Epidermal melanocyte (primary cell): ENCODE measurements around the gene TDP2.
"Not testable (repeated sequence)": the region's sequence is repeated elsewhere in the genome, so short reads cannot be mapped to it uniquely, and the experiment has no call there.

Source experiments
- DNase-seq: peaks from one replicate; pipeline ENCODE4 v3.0.0; 2011; ENCODE audit warnings: low spot score; ENCODE audit not compliant: insufficient read length

Gene TDP2

DNA sequence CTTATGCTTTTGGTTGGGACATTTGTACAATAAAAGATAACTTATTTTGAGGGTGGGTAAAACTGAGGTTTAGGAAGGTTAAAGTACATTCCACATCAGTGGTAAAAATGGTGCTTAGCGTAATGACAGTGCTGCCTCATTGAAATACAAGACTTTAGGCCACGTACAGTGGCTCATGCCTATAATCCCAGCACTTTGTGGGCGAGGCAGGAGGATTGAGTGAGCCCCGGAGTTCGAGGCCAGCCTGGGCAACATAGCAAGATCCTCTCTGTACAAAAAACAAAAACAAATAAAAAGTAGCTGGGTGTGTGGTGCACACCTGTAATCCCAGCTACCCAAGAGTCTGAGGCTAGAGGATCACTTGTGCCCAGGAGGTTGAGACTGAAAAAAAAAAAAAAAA lies 18.4 kb downstream of the TDP2 start:
- DNase-seq, result no peak

GRCh38 chr6:24646771-24647170 lies 19.9 kb downstream of the TDP2 start:
- DNase-seq, result no peak

DNA sequence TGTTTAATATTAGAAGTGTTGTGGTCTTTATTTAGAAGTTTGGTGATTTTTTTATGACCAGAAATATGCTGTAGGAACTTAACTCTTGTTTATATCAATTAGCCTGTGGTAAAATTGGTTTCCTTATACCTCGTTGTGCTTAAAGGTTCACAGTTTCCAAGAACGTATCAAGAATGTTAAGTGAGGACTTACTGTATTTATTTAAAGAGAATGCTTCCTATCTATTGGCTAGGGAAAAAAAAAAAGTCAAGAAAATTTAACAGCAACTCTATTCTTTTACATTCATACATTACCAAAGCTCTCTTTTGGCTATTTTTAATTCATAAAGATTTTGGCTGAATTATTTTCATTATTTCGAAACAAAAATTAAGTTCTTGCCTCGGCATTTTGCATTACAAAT lies 22.3 kb downstream of the TDP2 start:
- no peak for DNase-seq

GRCh38 chr6:24643920-24644319 lies 22.8 kb downstream of the TDP2 start:
- DNase-seq, result no peak

DNA sequence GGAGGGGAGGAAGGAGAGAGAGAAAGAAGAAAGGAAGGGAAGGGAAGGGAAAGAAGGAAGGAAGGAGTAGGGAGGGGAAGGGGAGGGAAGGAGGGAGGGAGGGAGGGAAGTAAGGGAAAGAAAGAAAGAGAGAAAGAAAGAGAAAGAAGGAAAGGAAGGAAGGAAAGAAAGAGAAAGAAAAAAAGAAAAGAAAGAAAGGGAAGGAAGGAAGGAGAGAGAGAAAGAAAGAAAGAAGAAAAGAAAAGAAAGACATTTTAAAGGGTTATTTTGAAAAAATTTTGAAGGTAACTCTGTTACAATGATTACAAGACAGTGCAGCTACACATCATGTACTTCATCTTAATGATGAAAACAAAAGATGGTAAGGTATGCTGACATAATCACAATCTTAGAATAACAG lies 24.6 kb downstream of the TDP2 start:
- no peak for DNase-seq

- DNase-seq, result not testable (repeated sequence)
These were observed 26.1 kb downstream of the TDP2 start for GRCh38 chr6:24640631-24641030.

GRCh38 chr6:24640166-24640565 lies 26.5 kb downstream of the TDP2 start:
- no peak for DNase-seq

DNA sequence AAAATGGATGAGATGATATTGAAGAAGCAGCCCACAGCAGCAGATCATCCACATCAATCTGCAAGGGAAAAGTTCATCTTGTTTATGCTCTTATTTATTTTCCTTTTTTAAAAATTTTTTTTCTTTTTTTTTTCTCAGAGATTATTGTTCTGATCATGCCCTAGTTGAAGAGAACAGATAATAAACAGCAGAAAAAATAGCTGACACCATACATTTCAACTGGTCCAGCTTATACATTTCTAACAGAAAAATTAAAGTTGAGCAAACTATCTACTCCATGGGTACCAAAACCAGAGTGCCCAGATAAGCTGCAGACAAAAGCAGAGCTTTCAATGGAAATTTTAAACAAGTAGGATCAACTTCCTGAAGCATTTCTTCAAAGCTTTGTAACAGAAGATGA lies 30.0 kb downstream of the TDP2 start:
- no peak for DNase-seq

GRCh38 chr6:24632573-24632972 lies 34.1 kb downstream of the TDP2 start:
- no peak for DNase-seq

- no peak for DNase-seq
These were observed 35.0 kb downstream of the TDP2 start for GRCh38 chr6:24631671-24632070.

- no peak for DNase-seq
These were observed 35.7 kb downstream of the TDP2 start for GRCh38 chr6:24630856-24631505.

GRCh38 chr6:24621626-24622289 lies 44.9 kb downstream of the TDP2 start:
- DNase-seq, result no peak

DNA sequence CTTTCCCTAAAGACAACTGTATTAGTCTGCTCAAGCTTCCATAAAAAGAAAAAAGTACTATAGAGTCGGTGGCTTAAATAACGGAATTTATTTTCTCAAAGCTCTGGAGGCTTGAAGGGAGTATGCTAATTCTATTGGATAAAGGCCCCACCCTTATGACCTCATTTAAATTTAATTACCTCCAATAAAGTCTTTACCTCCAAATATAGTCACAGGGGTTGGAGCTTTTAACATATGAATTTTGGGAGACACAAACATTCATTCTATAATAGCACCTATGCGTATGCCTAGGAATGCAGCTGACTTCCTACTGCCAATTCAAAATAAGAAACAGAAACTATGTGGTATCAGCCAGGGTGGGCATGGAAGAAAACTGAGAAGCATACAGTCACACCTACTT lies 46.1 kb downstream of the TDP2 start:
- no peak for DNase-seq

- DNase-seq, result no peak
These were observed 47.0 kb downstream of the TDP2 start for GRCh38 chr6:24619661-24620060.

- no peak for DNase-seq
These were observed 52.1 kb downstream of the TDP2 start for GRCh38 chr6:24614648-24615047.

- no peak for DNase-seq
These were observed 52.7 kb downstream of the TDP2 start for GRCh38 chr6:24614043-24614420.

GRCh38 chr6:24613361-24614042 lies 53.2 kb downstream of the TDP2 start:
- no peak for DNase-seq

GRCh38 chr6:24610672-24611071 lies 56.0 kb downstream of the TDP2 start:
- DNase-seq, result no peak

- no peak for DNase-seq
These were observed 59.2 kb downstream of the TDP2 start for GRCh38 chr6:24607310-24608105.

DNA sequence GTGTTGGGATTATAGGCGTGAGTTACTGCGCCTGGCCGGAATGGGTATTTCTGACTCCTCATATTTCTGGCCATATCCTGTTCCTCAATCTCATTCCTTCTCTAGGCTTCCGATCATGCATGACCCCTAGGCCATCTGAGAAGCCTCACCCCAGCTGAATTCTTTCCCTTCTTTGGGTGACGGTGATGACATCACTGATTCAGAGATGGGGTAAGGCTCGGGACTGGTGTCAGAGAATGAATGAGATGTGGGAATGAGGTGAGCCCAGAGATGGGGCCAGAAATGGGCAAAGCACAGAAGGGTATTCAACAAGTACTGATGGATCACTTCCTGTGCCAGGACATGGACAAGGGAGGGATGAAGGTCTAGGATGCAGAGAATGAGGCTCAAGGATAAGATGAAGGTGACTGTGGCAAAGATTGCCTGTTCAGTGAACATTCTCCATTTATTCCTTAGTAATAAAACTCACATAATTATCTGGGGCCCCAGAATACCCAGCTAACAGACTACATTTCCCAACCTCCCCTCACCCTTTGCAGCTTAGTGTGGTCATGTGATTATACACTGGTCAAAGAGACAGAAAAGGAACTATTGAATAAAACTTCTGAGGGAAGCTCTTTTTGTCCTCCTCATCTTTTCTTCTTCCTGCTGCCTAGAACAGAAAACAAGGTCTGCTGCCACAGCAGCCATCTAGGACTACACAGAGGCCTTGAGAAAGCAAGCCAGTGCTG lies 60.3 kb downstream of the TDP2 start:
- DNase-seq, result no peak

DNA sequence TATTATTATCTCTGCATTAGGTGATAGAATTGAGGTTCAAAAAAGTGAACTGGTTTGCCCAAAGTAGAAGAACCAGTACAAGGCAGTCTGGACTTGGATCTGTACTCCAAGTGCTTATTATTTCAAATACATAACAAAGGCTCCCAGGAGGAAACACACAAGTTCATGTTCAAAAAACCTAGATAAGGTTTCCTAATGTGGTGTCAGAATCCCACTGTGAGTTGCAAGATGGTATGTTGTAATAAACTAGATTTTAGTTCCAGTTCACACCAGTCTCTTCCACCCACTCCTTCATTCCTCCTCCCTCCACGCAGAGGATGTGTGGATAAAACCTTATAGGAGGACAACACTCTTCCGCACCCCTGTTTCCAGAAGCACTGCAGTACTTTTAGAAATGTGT lies 63.5 kb downstream of the TDP2 start:
- DNase-seq, result no peak
